Renal cortex interstitium (tissue), 11 donors: ENCODE data around the gene MFN2. TPM values are rescaled to one million over a fixed set of nuclear protein-coding genes. Genes with fewer than 3 reads are reported as not detected.
"Not testable (repeated sequence)": the region's sequence is repeated elsewhere in the genome, so short reads cannot be mapped to it uniquely, and the experiment has no call there.

Experiments
- DNase-seq, 11 donors: peaks; one replicate each; pipeline ENCODE4 v3.0.0-alpha.2; 2013; ENCODE audit warnings: low read depth in 9 of 11, low spot score in 4 of 11; ENCODE audit errors: extremely low read depth in 1 of 11
- polyA plus RNA-seq, 3 donors: library from polyadenylated mRNA; unstranded; fragments of 120-200 nt; gene quantifications; one replicate each; pipeline ENCODE4 v1.2.1, GENCODE V29; 2013; ENCODE audit not compliant: insufficient read length in 3 of 3

Gene MFN2
- polyA plus RNA-seq, 3 donors = 60.7 to 67.0 (median 64.7) TPM

- DNase-seq = no peak
Observed at GRCh38 chr1:11985171-11985570, 4.9 kb downstream of the MFN2 start.

GRCh38 chr1:11985851-11986250 is 5.6 kb downstream of the MFN2 start:
- no peak for DNase-seq

GRCh38 chr1:11989669-11990068 is 9.4 kb downstream of the MFN2 start:
- no peak for DNase-seq

- DNase-seq = no peak
Observed at GRCh38 chr1:11990303-11991032, 10.2 kb downstream of the MFN2 start.

- DNase-seq = no peak
Observed at GRCh38 chr1:11991969-11992676, 11.9 kb downstream of the MFN2 start.

GRCh38 chr1:11997081-11997850 is 17.0 kb downstream of the MFN2 start:
- DNase-seq = no peak

GRCh38 chr1:11998636-11999035 is 18.4 kb downstream of the MFN2 start:
- DNase-seq = no peak

GRCh38 chr1:11999236-11999635 is 19.0 kb downstream of the MFN2 start:
- no peak for DNase-seq

GRCh38 chr1:12001249-12001917 is 21.1 kb downstream of the MFN2 start:
- no peak for DNase-seq

GRCh38 chr1:12001996-12002493 is 21.8 kb downstream of the MFN2 start:
- no peak for DNase-seq

GRCh38 chr1:12003762-12004161 is 23.5 kb downstream of the MFN2 start:
- no peak for DNase-seq

GRCh38 chr1:12005488-12006166 is 25.4 kb downstream of the MFN2 start:
- no peak for DNase-seq

GRCh38 chr1:12006167-12006921 is 26.1 kb downstream of the MFN2 start:
- DNase-seq = no peak

GRCh38 chr1:12007204-12007603 is 27.0 kb downstream of the MFN2 start:
- no peak for DNase-seq

GRCh38 chr1:12008355-12008754 is 28.1 kb downstream of the MFN2 start:
- not testable (repeated sequence) for DNase-seq

- no peak for DNase-seq
Observed at GRCh38 chr1:12009318-12009947, 29.2 kb downstream of the MFN2 start.

- DNase-seq = no peak
Observed at GRCh38 chr1:12010746-12011570, 30.7 kb downstream of the MFN2 start.
